SIG-M5 (cell line): ENCODE measurements around the gene KDM7A.
A peak's percentile ranks its signal among the peaks of the same experiment; 100 is the strongest.
"Not testable (repeated sequence)": the region's sequence is repeated elsewhere in the genome, so short reads cannot be mapped to it uniquely, and the experiment has no call there.

Source experiments
- DNase-seq: peaks from one replicate; lab custom pipeline; 2025; lab: John Stamatoyannopoulos, UW

The KDM7A gene

DNA sequence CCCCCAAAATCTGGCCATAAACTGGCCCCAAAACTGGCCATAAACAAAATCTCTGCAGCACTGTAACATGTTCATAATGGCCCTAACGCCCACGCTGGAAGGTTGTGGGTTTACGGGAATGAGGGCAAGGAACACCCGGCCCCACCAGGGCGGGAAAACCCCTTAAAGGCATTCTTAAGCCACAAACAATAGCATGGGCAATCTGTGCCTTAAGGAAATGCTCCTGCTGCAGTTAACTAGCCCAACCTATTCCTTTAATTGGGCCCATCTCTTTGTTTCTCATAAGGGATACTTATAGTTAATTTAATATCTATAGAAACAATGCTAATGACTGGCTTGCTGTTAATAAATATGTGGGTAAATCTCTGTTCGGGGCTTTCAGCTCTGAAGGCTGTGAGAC, 26.2 kb upstream of the KDM7A start:
- not testable (repeated sequence) for DNase-seq

DNA sequence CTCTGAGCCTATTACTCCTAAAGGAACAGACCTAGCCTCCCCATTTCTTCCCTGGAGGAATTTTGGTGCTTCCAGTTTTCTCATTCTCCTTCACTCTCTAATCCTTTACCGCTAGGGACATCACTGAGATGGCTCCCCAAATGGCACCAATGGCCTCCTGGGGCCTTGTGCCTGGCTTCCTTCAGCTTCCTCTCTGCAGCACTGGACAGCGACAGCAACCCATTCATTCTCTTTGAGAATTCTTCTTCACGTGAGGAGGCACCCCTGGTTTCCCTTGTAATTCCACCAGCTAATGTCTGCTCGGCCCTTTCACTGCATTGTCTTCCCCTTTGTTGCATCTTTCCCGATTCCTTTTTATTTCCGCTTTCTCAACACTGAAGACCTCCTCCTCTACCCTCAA, 24.6 kb upstream of the KDM7A start:
- no peak for DNase-seq

DNA sequence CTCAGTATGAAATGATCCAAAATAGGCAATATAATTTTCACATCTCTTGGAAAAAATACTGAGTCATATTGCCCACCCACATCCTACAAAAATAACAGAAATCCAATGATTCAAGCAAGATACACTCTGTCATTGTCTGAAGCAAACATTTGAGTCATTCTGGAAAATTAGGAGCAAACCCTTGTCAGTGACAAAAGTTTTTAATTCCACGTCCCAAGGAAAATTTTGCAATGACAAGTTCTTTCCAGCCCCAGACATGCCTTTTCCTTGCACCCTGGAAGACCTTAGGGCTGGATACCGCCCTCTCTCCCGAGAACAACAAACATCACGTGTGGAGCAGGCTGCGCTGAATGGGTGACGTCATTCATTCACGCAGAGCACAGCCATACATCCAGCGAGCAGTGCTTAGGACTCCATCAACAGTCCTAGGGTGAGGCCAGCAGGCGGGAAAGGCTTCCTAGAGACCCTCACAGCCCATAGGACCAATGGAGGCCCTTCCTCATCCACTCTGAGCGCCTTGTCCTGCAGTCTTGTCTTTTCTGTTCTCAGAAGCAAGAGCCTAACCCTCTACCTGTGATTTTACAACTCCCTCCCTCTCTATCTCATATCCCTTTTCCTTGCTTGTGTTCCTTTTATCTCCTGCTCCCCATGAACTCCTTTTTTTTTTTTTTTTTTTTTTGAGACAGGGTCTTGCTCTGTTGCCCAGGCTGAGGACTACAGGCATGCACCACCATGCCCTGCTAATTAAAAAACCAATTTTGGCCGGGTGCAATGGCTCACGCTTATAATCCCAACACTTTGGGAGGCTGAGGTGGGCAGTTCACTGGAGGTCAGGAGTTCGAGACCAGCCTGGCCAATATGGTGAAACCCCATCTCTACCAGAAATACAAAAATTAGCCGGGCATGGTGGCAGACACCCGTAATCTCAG, 23.5 kb upstream of the KDM7A start:
- no peak for DNase-seq

DNA sequence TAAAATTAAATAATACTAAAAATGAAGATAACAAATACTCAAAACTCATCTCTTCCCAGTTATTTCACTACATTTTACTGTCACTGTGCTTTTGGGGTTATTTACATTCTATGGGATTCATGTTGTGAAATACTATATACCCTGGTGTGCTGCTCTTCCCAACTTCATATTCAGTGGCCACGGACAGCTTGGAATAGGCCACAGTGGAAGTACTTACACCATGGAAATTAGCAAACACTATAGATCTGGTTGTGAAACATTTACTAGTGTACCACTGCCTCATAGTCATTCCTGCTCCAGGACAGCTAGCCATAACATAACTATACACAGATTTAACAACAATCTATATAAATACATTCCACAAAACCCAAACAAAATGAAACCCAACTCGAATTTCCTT, 21.2 kb upstream of the KDM7A start:
- no peak for DNase-seq

DNA sequence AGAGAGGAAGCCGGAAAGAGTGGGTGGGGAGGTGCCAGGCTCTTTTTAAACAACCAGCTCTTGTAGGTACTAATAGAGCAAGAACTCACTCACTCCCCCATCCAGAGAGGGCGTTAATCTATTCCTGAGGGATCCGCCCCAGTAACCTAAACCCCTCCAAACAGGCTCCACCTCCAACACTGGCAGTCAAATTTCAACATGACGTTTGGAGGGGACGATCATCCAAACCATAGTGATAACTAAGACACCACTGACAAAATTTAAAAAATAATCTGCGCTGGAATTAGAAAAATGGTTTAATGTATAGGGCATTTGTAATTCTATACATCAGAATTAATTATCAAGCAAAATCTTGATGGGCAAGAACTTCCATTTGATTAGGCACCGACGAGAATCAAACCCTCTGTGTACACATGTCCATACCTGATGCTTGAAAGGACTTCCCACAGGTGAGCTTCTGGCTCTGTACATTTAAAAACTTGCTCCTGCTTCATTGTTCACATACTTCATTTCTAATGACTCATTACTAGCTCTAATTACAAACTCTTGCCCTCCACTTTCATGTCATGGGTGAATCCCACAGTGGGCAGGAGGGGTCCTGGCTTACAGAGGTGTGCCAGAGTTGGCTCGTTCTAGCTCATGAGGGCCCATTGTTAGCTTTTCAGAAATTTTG, 20.6 kb upstream of the KDM7A start:
- DNase-seq = no peak

- DNase-seq = no peak
Observed at GRCh38 chr7:140196361-140197217, 19.8 kb upstream of the KDM7A start.

DNA sequence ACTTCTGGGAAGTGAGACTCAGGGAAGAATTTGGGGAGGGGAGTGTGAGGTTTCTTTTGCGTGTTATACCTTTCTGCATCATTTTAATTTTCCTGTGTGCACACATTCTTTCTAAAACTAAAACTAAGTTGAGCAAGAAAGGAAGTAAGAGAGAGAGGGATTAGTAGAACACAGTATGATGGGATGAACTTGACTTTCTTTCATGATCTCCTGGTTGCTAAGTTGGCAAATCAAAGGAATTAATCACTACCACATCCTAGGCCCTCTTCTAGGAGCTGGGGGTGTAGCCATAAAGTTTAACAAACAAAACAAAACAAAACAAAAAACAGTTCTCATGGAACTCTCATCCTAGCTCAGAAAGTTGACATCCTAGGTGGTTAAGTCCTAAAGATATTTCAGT, 19.1 kb upstream of the KDM7A start:
- DNase-seq = no peak

GRCh38 chr7:140192620-140193019, 15.8 kb upstream of the KDM7A start:
- DNase-seq = no peak

GRCh38 chr7:140192176-140192575, 15.4 kb upstream of the KDM7A start:
- DNase-seq = no peak

DNA sequence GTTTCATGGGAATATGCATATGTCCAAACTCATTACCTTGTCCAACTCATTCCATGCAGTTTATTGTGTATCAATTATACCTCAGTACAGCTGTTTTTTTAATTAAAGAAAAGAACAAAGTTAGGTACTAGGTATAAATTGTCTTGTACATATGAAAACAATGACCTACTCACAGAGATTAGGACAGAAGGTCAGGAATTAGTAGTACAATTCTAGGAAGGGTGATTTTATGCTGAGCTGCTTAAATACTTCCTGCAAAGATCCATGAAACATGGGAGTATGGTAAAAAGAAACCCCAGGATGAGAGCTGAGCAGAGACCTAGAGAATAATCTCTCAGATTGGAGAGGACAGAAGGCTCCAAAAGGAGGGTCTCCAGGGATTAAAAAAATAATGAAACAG, 13.8 kb upstream of the KDM7A start:
- no peak for DNase-seq

DNA sequence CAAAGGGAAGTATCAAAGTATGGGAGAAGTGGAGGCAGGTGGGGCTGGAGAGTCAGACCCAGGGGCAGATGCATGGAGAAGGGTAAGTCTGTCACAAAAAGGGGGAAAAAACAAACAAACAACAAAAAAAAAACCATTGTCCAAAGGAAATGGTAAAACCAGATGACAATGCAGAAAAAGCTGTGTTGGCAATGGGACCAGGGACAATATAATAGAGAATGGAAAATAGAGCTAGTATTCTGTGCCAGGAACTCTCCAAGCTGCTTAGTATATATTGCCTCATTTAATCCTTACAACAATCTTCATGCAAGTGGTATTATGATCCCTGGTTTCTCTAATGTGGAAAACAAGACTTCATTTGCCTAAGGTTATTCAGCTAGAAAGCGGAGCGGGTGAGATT, 13.1 kb upstream of the KDM7A start:
- no peak for DNase-seq

- DNase-seq = no peak
Observed at GRCh38 chr7:140182917-140183316, 6.1 kb upstream of the KDM7A start.

GRCh38 chr7:140179339-140179738, 2.6 kb upstream of the KDM7A start:
- no peak for DNase-seq

- DNase-seq = no peak
Observed at GRCh38 chr7:140176122-140176701, 571 bp downstream of the KDM7A start.

DNA sequence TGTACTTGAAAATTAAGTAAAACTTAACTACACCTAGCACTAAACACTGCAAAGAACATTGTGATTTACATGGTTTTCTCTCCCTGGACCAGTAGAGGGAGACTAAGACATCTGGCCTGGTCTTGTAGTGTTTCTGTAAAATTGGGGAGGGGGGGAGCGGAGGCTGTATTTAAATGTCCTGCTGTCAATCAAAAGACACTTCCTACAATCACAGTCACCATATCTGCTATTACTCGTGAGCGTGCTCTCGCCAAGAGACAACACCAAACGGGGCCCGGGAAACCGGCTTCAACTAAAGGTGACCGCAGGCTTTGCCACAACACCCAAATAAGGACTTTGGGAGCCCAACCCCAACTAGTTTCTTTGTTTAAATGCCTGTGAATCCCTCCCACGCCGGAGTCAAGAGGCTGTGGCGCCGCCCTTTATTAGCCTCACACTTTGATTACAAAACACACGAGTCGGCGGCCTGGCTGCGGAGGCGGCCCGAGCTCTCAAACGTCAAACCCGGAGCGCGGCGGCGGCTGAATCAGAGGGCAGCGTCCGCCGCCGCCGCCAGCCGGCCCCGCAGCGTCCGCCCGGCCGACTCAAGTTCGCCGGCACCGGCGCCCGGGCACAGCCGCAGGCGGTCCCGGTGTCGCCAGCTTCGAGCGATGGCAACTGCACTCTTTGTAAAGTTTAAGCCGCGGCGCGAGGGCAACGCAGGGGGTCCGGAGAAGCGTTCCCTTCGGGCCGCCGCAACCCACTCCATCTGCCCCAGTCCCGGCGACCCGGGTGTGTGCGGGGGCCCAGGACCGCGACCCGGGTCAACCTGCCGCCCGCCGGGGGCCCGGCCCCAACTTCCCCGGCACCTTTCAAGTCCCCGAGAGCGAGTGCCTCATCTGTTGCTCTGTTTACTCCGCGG, 1.3 kb downstream of the KDM7A start:
- peak; percentile 88 for DNase-seq

DNA sequence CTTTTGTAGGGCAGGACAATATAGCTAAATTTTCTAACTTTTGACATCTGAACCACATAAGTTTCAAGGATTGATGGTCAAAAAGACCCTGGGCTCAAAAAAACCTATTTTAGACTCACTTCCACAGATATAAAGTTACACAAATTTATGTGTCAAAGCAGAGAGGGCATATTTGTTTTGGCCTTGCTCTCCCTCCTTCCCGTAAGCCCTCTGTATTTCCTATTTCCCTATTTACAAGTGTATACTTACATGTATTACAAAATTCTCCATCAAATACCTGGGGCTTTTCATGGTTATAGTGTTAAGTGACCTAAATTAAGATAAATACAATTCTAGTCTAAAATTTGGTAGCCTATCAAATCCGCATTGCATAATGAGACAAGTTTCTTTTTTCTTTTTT, 2.6 kb downstream of the KDM7A start:
- no peak for DNase-seq

DNA sequence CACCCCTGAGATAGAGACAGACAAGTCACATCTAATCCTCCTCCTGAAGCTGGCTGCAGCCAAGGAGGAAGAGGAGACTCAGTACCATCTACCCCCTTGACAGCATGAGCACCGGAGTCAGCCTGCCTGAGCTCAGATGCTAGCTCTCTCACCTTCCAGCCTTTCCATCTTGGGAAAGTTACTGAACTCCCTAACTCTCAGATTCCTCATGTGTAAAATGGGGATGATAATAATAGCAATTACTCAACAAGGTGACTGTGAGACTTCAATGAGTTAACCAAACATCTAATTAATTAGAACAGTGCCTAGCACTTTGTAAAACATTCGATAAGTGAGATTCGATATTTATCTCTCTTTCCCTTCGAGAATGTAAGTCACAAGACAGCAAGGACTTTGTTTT, 6.4 kb downstream of the KDM7A start:
- no peak for DNase-seq

DNA sequence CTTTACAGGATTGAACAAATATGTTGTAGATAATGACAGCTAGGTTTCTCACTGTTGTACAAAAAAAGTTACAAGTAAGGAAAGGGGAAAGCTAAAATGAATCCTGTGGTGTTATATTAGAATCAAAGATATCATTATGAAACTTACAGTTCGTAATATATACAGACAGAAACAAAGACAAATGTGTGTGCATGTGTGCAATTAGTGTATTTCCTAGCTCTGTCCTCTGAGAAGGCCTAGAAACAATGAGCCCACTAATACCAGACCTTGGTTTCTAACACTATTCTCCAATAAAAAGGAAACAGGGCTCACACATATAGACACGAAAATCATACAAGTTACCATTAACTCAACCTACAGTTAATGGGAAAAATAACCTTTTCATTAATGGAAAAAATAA, 8.0 kb downstream of the KDM7A start:
- no peak for DNase-seq

DNA sequence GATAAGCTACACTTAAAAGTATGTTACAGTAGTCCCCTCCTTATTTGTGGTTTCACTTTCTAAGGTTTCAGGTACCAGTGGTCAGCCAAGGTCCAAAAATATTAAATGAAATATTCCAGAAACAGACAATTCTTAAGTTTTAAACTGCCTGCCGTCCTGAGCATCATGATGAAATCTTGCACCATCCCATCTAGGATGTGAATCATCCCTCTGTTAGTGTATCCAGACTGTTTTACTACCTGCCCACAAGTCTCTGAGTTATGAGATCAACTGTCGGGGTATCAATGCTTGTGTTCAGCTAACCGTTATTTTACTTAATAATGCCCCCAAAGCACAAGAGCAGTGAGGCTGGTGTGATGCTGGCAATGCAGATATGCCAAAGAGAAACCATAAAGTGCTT, 11.4 kb downstream of the KDM7A start:
- DNase-seq = no peak

GRCh38 chr7:140162081-140162480, 14.7 kb downstream of the KDM7A start:
- not testable (repeated sequence) for DNase-seq

- no peak for DNase-seq
Observed at GRCh38 chr7:140161047-140161446, 15.7 kb downstream of the KDM7A start.
